SK-N-SH treated with all-trans-retinoic acid at 6 μM for 48 hours (cell line): ENCODE measurements around the gene DCC.

Experiments used
- ARNTL ChIP-seq: fragments of 450-650 bp; formaldehyde crosslinking; IDR thresholded peaks from 2 replicates; pipeline ENCODE4 v1.5.0; 2020; ENCODE audit warnings: low read depth, mild to moderate bottlenecking, moderate library complexity, borderline replicate concordance
- CSRNP3 ChIP-seq: fragments of 250-450 bp; sonication (Bioruptor Pico); IDR thresholded peaks from 2 replicates; pipeline ENCODE4 v1.5.1; 2021; ENCODE audit warnings: mild to moderate bottlenecking, moderate library complexity

- no peak for TF ChIP-seq ARNTL (CRISPR knock-in tag)
- TF ChIP-seq CSRNP3 (CRISPR knock-in tag): no peak
Measured at GRCh38 chr18:52888014-52888413, 548.0 kb downstream of the DCC start.
